ENCODE results near the gene GTPBP1.
A peak's percentile ranks its signal among the peaks of the same experiment; 100 is the strongest.

Gene GTPBP1

GRCh38 chr22:38742176-38742942 is 36.6 kb downstream of the GTPBP1 start:
- no peak for DNase-seq

- DNase-seq, result no peak
These were observed 39.2 kb downstream of the GTPBP1 start for GRCh38 chr22:38744981-38745380.

GRCh38 chr22:38745676-38746460 is 40.1 kb downstream of the GTPBP1 start:
- no peak for DNase-seq

- DNase-seq, result no peak
These were observed 42.9 kb downstream of the GTPBP1 start for GRCh38 chr22:38748487-38749136.

- no peak for DNase-seq
These were observed 44.4 kb downstream of the GTPBP1 start for GRCh38 chr22:38750104-38750503.

GRCh38 chr22:38750638-38751037 is 44.9 kb downstream of the GTPBP1 start:
- DNase-seq, result no peak

GRCh38 chr22:38751066-38751421 is 45.3 kb downstream of the GTPBP1 start:
- no peak for DNase-seq

- peak; percentile 51 to 55 for DNase-seq
These were observed 45.9 kb downstream of the GTPBP1 start for GRCh38 chr22:38751422-38752346.

GRCh38 chr22:38753948-38754750 is 48.4 kb downstream of the GTPBP1 start:
- DNase-seq, result no peak

GRCh38 chr22:38754751-38755154 is 49.0 kb downstream of the GTPBP1 start:
- DNase-seq, result no peak

GRCh38 chr22:38755155-38755910 is 49.6 kb downstream of the GTPBP1 start:
- peak in 1 of 2 donors; percentile 36 for DNase-seq

GRCh38 chr22:38755911-38756532 is 50.3 kb downstream of the GTPBP1 start, which contains the start of gene SUN2:
SUN2 (minus strand) TSS chr22:38755998; CDS start chr22:38752628, 3,370 bp downstream.
- peak; percentile 90 to 91 for DNase-seq

- no peak for DNase-seq
These were observed 51.1 kb downstream of the GTPBP1 start for GRCh38 chr22:38756711-38757463.

GRCh38 chr22:38757464-38757757 is 51.7 kb downstream of the GTPBP1 start:
- DNase-seq, result no peak

GRCh38 chr22:38758276-38758945 is 52.7 kb downstream of the GTPBP1 start:
- peak; percentile 62 to 63 for DNase-seq

- DNase-seq, result no peak
These were observed 53.3 kb downstream of the GTPBP1 start for GRCh38 chr22:38759005-38759404.

- DNase-seq, result no peak
These were observed 54.9 kb downstream of the GTPBP1 start for GRCh38 chr22:38760477-38761201.
